Globus pallidus (tissue), 1 donor: Measurements from ENCODE around the gene SUPT4H1.
"Not testable (repeated sequence)": the region's sequence is repeated elsewhere in the genome, so short reads cannot be mapped to it uniquely, and the experiment has no call there.

ENCODE experiments used
- DNase-seq: peaks from one replicate; pipeline ENCODE4 v3.0.0-alpha.2; 2015; ENCODE audit warnings: low spot score

SUPT4H1 gene

GRCh38 chr17:58363457-58364185 lies 11.6 kb upstream of the SUPT4H1 start:
- DNase-seq: no peak

GRCh38 chr17:58362368-58363014 lies 10.5 kb upstream of the SUPT4H1 start:
- DNase-seq: no peak

- DNase-seq: no peak
Observed at GRCh38 chr17:58360296-58361063, 8.5 kb upstream of the SUPT4H1 start.

- DNase-seq: no peak
Observed at GRCh38 chr17:58358408-58359172, 6.6 kb upstream of the SUPT4H1 start.

GRCh38 chr17:58357312-58358297 lies 5.6 kb upstream of the SUPT4H1 start:
- DNase-seq: no peak

GRCh38 chr17:58356231-58356630 lies 4.2 kb upstream of the SUPT4H1 start:
- no peak for DNase-seq

GRCh38 chr17:58354541-58355216 lies 2.7 kb upstream of the SUPT4H1 start:
- DNase-seq: no peak

- DNase-seq: no peak
Observed at GRCh38 chr17:58353389-58353825, 1.4 kb upstream of the SUPT4H1 start.

- no peak for DNase-seq
Observed at GRCh38 chr17:58352596-58353388, 791 bp upstream of the SUPT4H1 start.

GRCh38 chr17:58351182-58351581 lies 819 bp downstream of the SUPT4H1 start:
- no peak for DNase-seq

GRCh38 chr17:58348038-58348437 lies 4.0 kb downstream of the SUPT4H1 start:
- no peak for DNase-seq

- no peak for DNase-seq
Observed at GRCh38 chr17:58345500-58345899, 6.5 kb downstream of the SUPT4H1 start.

- no peak for DNase-seq
Observed at GRCh38 chr17:58344791-58345157, 7.2 kb downstream of the SUPT4H1 start.

- no peak for DNase-seq
Observed at GRCh38 chr17:58344047-58344790, 7.8 kb downstream of the SUPT4H1 start.

GRCh38 chr17:58343131-58343530 lies 8.9 kb downstream of the SUPT4H1 start:
- no peak for DNase-seq

- DNase-seq: no peak
Observed at GRCh38 chr17:58341861-58342475, 10.0 kb downstream of the SUPT4H1 start.

GRCh38 chr17:58341136-58341860 lies 10.7 kb downstream of the SUPT4H1 start:
- DNase-seq: not testable (repeated sequence)
